ENCODE results near the gene VAT1L. TPM values are rescaled to one million over a fixed set of nuclear protein-coding genes. Genes with fewer than 3 reads are reported as not detected.

VAT1L gene
- total RNA-seq, 1 experiment from 2014 or later: 33.8 TPM

- no peak overlapping the region for H3K14ac ChIP-seq (ENCODE audit: insufficient read depth, low read length)
- H2BK120ac ChIP-seq (ENCODE audit: low read depth, low read length, poor library complexity, severe bottlenecking): no peak overlapping the region
- H3K56ac ChIP-seq (ENCODE audit: insufficient read length, low read depth, low read length): no peak overlapping the region
- no peak overlapping the region for H3K4me2 ChIP-seq (ENCODE audit: insufficient read depth, insufficient read length, low read length)
- Mint-ChIP-seq H3K27ac (no peak overlapping the region), H3K4me3 (no peak overlapping the region), H3K9me3 (peaks cover 6 to 20% of the 10 kb centered on the region in 2 experiments; a peak in 4 of 5 replicates), H3K4me1 (peaks cover 44 to 52% of the 10 kb centered on the region in 2 experiments), H3K36me3 (ENCODE audit: insufficient read depth in 1 of 3, low read depth in 3 of 3) (peaks cover 30 to 35% (median 35%) of the 10 kb centered on the region in 3 experiments), H3K27me3 (ENCODE audit: low read depth) (peaks cover 63% of the 10 kb centered on the region)
- TF ChIP-seq, protein P1, sequence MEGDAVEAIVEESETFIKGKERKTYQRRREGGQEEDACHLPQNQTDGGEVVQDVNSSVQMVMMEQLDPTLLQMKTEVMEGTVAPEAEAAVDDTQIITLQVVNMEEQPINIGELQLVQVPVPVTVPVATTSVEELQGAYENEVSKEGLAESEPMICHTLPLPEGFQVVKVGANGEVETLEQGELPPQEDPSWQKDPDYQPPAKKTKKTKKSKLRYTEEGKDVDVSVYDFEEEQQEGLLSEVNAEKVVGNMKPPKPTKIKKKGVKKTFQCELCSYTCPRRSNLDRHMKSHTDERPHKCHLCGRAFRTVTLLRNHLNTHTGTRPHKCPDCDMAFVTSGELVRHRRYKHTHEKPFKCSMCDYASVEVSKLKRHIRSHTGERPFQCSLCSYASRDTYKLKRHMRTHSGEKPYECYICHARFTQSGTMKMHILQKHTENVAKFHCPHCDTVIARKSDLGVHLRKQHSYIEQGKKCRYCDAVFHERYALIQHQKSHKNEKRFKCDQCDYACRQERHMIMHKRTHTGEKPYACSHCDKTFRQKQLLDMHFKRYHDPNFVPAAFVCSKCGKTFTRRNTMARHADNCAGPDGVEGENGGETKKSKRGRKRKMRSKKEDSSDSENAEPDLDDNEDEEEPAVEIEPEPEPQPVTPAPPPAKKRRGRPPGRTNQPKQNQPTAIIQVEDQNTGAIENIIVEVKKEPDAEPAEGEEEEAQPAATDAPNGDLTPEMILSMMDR (conservative IDR thresholded peaks at IDR 0.05): no peak
- H3K27ac ChIP-seq (ENCODE audit: insufficient read length, low read depth, low read length): no peak overlapping the region
- peaks cover 7% of the 10 kb centered on the region; the same call in 1 of the 2 replicates for H3K27me3 ChIP-seq (ENCODE audit: insufficient read depth, low read length)
- no peak for DNase-seq
- no peaks in the 10 kb centered on the region for H3K79me2 ChIP-seq (ENCODE audit: insufficient read depth, low read length)
- peaks cover 24% of the 10 kb centered on the region; the same call in 1 of the 2 replicates for H3K4me1 ChIP-seq (ENCODE audit: insufficient read depth, low read length)
- H2BK12ac ChIP-seq (ENCODE audit: insufficient read length, low read depth, low read length): no peak overlapping the region
- no peaks in the 10 kb centered on the region for H3K23me2 ChIP-seq (ENCODE audit: insufficient read length, low read depth, low read length, poor library complexity, severe bottlenecking)
- H2BK15ac ChIP-seq (ENCODE audit: low read depth, low read length): no peak overlapping the region
- no peak overlapping the region for H4K91ac ChIP-seq (ENCODE audit: insufficient read length, low read depth, low read length)
- no peaks in the 10 kb centered on the region for H3K79me1 ChIP-seq (ENCODE audit: insufficient read depth, low read depth, low read length, poor library complexity, severe bottlenecking)
- no peak overlapping the region for H2AFZ ChIP-seq (ENCODE audit: low read length)
- no peak overlapping the region for H3K23ac ChIP-seq (ENCODE audit: insufficient read length, low read depth, low read length)
- H3K18ac ChIP-seq (ENCODE audit: insufficient read length, low read depth, low read length): no peak overlapping the region
- no peak overlapping the region for H3K9ac ChIP-seq (ENCODE audit: extremely low read depth, insufficient read length, low read length)
- H3T11ph ChIP-seq (ENCODE audit: low read length): no peak overlapping the region
- H4K5ac ChIP-seq (ENCODE audit: insufficient read length, low read depth, low read length): no peak overlapping the region
- H4K20me1 ChIP-seq (ENCODE audit: control insufficient read depth, insufficient read depth, insufficient read length): no peaks in the 10 kb centered on the region
- no peaks in the 10 kb centered on the region for H3K9me3 ChIP-seq (ENCODE audit: control insufficient read depth, low read depth, low read length)
- no CpG with 5 or more reads among the region's 3 CpGs for WGBS (ENCODE audit: extremely low coverage, insufficient read length, low lambda C conversion rate)
- no peak overlapping the region for H2BK5ac ChIP-seq (ENCODE audit: insufficient read length, low read length)
- no peak overlapping the region for H2AK5ac ChIP-seq (ENCODE audit: insufficient read length, low read length)
- H2BK20ac ChIP-seq (ENCODE audit: low read depth, low read length, poor library complexity, severe bottlenecking): no peak overlapping the region
- H4K8ac ChIP-seq (replicated peaks; ENCODE audit: insufficient read length, low read depth, low read length): no peak overlapping the region
- no peak overlapping the region for H3K4ac ChIP-seq (ENCODE audit: low read depth, low read length)
Measured at GRCh38 chr16:77961814-77962213, 173.4 kb downstream of the VAT1L start.

All from H9 (cell line).